Activated CD4-positive, alpha-beta T cell treated with anti-CD3 and anti-CD28 coated beads, Interleukin-2, amount 50 U/mL, for 4 hours (primary cell): ENCODE data around the gene CD46.

Experiments used
- DNase-seq, 2 experiments: peaks; one replicate each; pipeline ENCODE4 v3.0.0-alpha.2; 2020

Gene CD46

DNA sequence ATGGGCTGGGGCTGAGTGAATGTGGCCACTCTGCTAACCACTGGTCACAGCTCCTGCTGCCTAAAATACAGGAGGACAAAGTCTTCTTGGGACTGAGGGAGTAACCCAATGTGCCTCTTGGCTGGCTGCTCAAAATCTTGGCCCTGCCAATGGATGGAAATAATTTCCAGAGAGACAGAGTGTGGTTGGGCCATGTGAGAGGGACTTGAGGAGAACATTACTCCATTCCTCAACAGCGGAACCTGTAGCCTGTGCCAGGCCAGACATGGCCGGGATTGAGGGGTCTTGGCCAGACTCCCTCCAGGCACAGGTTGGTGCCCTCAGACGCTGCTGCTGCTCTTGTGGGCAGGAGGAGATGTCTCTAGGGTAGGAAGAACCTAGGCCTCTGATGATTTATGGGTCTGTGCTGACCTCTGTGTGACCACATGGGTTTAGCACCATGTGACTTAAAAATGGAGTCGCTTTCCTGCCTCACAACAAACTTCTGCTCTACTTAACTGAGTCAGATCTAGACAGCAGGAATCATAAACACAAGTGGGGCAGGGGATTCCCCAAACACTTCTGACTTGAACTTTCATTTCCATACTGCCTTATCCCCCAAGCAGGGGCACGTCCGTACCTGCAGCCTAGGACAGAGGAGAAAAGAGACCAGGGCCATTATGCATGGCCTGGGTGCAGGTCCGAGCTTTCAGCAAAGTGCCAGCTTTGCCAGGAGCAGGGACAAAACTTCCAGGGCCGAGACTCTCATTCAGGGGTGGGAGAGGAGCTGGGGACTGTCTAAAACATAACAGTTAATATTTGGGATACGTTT lies 79.9 kb downstream of the CD46 start:
- DNase-seq = peak; percentile 20 to 29

DNA sequence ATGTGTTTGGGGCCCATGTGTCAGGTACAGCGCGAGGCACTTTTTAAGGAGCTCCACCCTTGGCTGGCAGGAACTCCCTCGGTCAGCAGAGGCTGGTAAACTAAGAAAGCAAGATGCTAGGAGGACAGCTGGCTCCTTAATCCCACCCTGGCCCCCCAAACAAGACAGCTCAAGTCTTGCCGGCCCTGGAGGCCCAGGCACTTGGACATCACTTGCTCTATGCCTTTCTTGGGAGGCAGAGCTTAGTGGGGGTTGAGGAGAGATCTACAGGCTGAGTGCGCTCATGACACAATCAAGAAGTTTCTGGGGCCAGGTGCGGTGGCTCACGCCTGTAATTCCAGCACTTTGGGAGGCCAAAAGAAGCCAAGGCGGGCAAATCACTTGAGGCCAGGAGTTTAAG lies 80.9 kb downstream of the CD46 start:
- DNase-seq = no peak

- no peak for DNase-seq
These were observed 81.5 kb downstream of the CD46 start for GRCh38 chr1:207833381-207833780.

- DNase-seq = no peak
These were observed 82.3 kb downstream of the CD46 start for GRCh38 chr1:207833956-207834660.

- DNase-seq = no peak
These were observed 84.1 kb downstream of the CD46 start for GRCh38 chr1:207835958-207836357.

DNA sequence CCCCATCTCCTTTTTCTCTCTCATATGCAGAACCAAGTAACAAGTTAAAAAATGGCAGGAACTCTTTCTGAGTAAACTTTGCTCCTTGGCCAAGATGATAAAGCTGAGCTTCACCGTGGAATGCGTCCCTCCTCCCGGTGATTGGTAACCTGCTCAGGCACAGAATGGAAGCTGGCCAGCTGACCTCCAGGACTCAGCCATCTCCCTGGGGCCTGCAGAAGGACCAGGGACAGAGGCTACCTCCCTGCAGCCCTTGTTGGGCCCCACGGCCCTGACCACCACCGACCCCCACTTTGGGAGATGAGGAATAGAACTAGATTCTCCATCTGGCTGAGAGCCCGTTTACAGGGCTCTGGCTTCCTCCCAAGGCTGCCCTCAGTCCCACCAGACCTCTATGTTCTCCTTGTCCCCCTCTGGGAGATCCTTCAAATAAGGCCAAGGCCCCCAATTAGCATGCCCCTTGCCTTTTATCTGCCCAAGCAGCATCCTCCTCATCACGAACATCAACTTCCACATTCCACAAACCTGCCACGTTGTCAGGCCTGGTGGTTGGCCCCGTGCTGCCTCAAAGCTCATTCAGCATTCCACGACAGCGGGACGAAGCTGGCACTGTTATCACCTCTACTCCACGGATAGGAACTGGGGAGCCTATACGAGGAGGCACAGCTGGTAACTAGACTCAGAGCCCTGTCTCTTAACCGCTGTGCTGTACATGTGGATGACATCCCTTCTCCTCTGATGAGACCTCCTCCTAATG lies 84.9 kb downstream of the CD46 start:
- DNase-seq = no peak

GRCh38 chr1:207837673-207838072 lies 85.8 kb downstream of the CD46 start:
- no peak for DNase-seq

- no peak for DNase-seq
These were observed 86.6 kb downstream of the CD46 start for GRCh38 chr1:207838156-207839082.

DNA sequence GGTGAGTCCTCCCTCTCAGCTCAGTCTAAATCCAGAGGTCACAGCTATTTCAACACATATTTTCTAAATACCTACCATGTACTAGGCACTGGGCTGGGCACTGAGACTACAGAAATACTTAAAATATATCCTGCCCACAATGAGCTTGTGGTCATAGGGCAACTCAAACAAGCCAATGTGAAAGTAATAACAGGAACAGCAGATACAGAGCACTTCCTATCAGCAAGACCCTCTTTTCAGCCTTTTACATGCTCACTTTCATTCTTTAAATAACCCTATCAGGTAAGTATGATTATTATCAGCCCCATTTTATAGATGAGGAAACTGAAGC lies 87.2 kb downstream of the CD46 start:
- no peak for DNase-seq

DNA sequence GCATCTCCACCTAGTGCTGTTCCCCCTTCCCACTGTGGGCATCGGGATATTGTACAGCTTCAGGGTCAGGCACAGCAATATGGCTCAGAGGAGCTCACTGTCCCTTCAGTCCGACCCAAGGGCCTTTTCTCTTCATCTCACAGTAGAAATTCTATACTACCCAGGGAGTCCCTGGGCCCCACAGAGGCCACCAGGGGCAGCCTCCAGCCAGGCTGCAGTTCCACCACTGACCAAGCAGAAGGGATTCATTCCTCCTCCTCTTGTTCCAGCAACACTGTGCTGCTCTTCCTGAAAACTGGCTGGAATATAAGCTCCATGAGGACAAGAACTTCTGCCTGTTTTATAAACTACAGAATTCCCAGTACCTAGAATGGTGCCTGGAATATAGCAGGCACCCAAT lies 88.5 kb downstream of the CD46 start:
- DNase-seq = no peak

DNA sequence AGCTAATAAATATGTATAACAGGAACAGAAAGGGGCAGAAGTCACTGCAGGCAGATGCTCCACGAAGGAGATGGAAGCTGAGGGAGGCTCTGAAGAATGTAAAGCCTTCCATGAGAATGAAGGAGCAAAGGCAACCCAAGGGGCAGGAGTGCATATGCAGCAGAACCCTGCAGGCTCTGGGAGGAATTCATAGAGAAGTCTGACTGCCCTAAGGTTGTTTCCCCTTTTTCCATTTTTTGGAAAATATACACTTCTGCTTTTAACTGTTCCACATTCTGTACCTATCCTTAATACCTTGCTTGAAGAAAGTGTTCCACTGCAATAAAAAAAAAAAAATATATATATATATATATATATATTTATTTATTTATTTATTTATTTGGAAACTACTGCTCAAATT lies 89.4 kb downstream of the CD46 start:
- DNase-seq = no peak

DNA sequence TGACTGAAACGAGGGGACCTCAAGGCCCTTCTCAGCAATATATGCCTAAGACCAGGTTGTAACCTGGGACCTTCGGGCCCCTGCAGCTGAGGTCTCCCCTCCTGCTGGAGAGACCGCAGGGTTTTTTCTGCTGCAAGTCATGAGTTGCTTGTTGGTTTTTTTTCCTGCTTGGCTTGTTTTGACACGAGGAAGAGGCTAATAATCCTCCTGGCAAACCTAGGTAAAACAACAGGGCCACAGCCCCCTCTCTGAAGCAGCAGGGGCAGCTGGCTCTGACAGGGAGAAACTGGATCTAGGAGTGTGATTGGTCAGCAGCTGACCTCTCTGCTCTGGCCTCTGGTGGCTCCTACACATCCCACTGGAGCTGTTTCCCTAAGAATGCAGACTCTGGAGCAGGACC lies 90.0 kb downstream of the CD46 start:
- no peak for DNase-seq

DNA sequence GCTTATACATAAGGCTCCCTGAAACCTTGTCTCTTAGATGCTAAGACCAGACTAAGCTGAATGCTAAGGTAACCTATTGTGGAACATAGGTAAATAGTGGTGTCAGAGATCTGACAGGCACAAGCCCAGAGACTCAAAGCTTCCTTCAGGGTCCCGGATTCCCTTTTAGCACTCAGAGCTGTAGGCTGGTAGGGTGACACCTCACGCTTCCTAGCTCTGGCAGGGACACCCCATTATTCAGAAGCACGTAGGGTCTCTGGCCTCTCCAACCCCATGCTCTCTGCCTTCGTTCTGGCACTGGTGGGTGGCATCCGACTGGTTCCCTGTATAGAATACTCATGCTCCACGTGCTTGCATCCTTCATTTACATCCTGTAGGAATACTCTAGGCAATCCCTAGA lies 90.7 kb downstream of the CD46 start:
- no peak for DNase-seq

- no peak for DNase-seq
These were observed 92.5 kb downstream of the CD46 start for GRCh38 chr1:207844371-207844770.
